NCI-H748 (cell line): ENCODE data around the gene ZNF318.
"Not testable (repeated sequence)": the region's sequence is repeated elsewhere in the genome, so short reads cannot be mapped to it uniquely, and the experiment has no call there.

Experiments
- DNase-seq: peaks from one replicate; lab custom pipeline; 2025; ENCODE audit not compliant: unreplicated experiment; lab: John Stamatoyannopoulos, UW

The ZNF318 gene, protein sequence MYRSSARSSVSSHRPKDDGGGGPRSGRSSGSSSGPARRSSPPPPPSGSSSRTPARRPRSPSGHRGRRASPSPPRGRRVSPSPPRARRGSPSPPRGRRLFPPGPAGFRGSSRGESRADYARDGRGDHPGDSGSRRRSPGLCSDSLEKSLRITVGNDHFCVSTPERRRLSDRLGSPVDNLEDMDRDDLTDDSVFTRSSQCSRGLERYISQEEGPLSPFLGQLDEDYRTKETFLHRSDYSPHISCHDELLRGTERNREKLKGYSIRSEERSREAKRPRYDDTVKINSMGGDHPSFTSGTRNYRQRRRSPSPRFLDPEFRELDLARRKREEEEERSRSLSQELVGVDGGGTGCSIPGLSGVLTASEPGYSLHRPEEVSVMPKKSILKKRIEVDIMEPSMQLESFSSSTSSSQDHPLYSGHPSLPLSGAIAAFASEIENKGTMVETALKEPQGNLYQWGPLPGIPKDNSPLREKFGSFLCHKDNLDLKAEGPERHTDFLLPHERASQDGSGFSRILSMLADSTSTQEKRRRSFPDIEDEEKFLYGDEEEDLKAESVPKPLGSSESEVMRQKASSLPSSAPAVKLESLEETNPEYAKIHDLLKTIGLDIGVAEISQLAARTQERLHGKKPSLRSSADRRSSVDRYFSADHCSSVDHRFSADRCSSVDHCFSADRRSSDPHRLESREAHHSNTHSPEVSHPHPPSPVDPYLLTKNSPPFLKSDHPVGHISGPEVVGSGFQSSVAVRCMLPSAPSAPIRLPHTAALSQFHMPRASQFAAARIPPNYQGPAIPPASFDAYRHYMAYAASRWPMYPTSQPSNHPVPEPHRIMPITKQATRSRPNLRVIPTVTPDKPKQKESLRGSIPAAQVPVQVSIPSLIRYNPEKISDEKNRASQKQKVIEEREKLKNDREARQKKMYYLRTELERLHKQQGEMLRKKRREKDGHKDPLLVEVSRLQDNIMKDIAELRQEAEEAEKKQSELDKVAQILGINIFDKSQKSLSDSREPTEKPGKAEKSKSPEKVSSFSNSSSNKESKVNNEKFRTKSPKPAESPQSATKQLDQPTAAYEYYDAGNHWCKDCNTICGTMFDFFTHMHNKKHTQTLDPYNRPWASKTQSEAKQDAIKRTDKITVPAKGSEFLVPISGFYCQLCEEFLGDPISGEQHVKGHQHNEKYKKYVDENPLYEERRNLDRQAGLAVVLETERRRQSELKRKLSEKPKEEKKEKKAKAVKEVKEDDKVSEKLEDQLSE (N-terminal part only)

DNA sequence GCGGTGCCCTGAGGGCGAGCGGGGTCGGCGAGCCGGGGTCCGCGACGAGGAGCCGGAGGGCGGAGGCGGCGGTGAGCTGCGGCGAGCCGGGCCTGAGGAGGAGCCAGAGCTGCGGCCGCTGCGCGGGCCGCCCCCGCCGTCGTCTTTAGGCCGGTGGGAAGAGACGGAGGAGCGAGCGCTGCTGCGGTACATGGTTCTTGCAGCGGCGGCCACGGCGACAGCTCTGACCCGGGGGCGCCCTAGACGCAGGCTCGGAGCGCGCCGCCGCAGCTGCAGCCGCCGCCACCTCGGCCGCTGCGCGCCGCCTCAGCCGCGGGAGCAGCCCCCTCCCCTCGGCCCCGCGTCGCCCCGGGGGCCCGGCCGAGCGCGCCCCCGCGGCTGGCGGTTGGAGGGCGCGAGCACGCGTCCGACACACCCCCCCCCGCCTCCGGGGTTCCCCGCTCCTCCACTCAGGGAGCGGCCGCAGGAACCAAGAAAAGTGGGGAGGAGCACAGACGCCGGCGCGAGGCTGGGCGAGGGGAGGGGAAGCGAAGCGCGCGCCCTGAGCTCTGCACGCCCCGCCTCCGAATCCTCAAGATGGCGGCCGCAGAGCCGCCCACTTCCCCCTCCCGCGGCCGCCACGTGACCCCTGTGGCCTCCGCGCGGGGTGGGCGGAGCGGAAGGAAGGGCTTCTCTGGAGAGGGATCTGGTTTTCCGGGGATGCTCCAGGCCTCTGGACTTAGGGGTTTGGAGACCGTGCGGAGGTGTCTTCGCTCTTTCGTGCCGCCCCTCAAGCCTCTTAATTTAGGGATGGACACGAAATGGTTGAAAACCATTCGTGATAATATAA lies at the start of gene ZNF318:
ZNF318 (minus strand) TSS at position 474 of the 829 bp plus-strand sequence; CDS start at position 192, 282 bp downstream.
- peak; percentile 99 for DNase-seq

DNA sequence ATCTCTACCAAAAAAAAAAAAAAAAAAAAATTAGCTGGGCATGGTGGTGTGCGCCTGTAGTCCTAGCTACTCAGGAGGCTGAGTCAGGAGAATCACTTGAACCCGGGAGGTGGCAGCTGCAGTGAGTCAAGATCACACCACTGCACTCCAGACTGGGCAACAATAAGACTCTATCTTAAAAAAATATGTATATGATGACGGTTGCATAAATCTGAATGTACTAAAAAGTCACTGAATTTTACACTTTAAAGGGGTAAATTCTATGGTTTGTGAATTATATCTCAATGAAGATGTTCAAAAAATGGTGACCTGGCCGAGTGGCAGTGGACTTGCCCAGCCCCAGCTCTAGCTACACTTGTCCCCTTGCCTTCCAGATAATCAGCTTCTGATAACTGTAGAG lies 47.5 kb upstream of the ZNF318 start:
- no peak for DNase-seq

DNA sequence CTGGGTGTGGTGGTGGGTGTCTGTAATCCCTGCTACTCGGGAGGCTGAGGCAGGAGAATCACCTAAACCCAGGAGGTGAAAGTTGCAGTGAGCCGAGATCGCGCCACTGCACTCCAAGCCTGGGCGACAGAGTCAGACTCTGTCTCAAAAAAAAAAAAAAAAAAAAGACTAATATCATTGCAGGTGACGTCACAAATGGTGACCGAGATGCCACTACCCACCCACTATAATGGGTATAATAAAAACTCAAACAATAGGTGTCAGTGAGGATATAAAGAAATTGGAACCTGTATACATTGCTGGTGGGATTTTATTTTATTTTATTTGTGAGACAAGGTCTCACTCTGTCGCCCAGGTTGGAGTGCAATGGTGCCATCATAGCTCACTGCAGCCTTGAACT lies 45.8 kb upstream of the ZNF318 start:
- DNase-seq: not testable (repeated sequence)

DNA sequence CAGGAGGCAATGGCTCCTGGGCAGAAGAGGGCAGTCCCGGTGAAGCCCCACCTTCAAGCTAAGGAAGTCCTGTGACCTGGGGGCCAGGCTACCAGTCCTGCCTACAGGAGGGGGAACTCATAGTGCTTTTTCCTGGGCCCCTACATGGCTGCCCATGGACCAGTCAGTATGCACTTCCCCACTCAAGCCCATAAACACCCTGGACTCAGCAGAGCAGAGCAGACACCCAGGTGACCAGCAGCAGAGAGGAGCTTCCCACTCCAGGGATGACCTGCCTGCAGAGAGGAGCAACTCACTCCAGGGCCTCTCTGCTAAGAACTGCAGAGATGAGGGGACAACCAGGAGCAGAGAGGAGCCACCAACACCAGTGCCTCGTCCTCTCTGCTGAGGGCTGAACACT lies 43.6 kb upstream of the ZNF318 start:
- DNase-seq: no peak

DNA sequence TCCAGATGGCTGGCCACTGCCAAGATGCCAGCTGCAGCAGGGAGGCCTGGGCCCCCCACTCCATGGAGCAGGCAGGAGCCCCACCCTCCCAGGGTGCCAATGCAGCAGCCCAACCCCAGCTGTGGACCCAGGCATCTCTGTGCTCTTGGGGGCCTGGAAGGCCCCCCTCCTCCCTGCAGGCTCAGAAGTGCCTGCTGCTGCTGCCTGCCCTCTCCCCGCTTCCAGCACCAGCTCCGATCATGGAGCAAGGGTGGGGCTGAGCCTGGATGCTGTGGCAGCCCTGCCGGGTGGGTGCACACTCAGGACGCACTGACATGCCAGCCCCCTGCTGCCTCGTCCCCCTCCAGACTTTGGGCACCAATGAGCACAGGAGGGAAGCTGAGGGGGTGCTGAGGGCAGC lies 43.1 kb upstream of the ZNF318 start:
- DNase-seq: no peak

DNA sequence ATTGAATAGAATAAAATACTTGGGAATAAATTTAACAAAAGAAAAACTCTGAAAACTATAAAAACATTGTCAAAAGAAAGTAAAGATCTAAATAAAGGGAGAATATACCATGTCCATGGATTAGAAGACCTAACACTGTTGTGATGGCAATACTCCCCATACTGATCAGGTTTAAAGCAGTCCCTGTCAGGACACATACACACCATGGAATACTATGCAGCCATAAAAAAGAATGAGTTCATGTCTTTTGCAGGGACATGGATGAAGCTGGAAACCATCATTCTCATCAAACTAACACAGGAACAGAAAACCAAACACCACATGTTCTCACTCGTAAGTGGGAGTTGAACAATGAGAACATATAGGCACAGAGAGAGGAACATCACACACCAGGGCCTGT lies 41.3 kb upstream of the ZNF318 start:
- not testable (repeated sequence) for DNase-seq

DNA sequence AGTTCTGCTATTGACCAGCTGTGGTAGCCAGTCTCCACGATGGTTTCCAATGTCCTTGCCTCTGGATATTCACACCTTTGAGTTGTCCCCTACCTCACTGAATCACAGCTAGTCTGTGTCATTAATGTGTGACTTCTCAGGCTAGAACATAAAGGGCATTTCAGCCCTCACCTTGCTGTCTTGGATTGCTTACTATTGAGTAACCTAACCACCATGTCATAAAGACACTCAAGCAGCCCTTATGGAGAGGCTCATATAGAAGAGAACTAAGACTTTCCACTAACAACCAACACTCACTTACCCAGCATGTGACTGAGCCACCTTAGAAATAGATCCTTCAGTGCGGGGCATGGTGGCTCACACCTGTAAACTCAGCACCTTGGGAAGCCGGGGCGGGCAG lies 38.8 kb upstream of the ZNF318 start:
- no peak for DNase-seq

DNA sequence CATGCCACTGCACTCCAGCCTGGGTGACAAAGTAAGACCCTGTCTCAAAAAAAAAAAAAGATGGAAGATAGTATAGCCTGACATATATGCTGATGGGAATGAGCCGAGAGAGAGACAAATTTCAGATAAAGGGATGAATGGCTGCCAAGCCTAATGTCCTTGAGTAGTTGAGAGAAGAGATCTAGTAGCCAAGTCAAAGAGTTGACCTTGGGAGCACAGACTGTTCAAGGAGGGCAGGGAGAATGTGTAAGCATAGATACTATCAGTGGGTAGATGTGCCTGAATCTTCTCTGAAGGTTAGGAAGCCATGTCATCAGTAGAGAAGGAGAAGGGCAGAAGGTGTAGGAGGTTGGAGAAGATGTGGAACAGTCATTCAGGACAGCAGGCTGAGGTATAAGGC lies 37.8 kb upstream of the ZNF318 start:
- DNase-seq: no peak

DNA sequence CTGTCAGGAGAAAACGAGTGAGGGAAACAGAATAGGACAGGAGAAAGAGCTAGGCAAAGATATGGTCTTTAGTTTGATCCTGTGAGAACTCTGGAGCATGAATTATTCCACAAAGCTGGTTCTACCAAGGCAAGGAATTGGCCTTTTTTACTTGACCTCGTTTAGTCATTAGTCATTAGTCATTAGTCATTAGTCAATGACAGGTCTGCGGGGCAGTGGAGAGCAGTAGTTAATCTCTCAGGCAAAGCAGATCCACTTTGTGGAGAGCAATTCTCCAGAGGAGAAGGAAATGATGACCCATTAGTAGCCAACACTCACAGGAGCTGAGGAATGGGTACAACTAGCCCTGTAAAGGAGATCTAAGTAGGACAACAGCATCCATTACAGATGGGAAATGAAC lies 35.9 kb upstream of the ZNF318 start:
- no peak for DNase-seq

DNA sequence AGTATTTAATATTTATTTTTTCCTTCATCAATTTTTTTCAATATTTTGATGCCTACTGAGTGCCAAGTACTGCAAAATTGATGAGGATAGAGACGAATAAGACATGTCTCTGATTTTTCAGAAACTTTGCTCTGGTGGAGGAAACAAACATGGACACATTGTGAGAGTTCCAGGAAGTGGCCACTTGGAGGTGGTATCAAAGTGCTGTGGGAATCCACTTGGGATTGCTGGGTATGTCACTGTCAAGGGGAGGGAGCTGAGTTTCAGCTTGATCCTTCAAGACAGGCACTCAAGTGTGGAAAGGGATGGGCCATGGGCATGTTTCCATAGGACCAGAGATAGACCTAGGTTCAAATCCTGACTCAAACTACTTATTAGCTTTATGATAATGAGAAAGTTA lies 33.4 kb upstream of the ZNF318 start:
- no peak for DNase-seq

DNA sequence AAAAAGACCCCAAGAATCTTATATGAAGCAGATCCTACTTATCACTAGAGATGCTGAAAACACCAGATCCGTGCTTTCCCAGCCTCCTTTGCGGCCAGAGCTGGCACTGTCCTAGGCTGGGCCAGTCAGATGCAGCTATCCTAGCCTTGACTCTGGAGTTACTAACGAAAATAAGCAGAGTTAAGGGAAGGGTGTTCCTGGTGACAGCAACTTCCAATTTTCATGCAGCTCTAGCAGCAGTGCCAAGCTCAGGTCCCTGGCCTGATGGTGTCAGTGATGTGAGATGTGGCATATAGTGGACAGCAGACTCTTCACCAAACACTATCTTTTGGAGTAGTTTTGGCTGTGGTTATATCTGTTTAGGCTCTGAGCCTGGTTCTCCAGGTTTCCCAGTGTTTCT lies 32.3 kb upstream of the ZNF318 start:
- no peak for DNase-seq

DNA sequence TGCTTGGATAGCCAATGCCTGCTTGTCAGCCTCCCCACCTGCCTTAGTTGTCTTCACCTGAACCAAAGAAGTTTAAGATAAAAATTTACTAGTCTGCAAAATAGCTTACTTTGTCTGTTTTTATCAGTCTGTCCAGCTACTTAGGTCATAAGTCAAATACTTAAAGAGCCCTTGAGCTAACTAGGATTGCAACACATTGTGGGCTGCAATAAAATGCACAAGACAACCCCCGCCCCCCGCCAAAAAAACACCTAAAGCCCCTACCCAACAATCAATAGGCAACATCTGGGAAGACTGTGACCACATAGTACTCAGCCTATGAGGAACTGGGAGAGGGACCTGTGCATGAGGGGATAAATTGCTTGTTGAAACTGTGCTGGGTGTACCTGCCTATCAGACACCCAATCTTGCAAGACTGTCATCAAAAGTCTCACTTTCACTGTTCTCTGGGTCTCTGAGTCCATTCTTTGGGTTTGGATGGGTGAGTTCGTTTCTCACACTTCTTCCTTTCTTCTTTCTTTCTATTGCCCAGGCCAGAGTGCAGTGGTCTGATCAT lies 30.6 kb upstream of the ZNF318 start:
- DNase-seq: no peak

DNA sequence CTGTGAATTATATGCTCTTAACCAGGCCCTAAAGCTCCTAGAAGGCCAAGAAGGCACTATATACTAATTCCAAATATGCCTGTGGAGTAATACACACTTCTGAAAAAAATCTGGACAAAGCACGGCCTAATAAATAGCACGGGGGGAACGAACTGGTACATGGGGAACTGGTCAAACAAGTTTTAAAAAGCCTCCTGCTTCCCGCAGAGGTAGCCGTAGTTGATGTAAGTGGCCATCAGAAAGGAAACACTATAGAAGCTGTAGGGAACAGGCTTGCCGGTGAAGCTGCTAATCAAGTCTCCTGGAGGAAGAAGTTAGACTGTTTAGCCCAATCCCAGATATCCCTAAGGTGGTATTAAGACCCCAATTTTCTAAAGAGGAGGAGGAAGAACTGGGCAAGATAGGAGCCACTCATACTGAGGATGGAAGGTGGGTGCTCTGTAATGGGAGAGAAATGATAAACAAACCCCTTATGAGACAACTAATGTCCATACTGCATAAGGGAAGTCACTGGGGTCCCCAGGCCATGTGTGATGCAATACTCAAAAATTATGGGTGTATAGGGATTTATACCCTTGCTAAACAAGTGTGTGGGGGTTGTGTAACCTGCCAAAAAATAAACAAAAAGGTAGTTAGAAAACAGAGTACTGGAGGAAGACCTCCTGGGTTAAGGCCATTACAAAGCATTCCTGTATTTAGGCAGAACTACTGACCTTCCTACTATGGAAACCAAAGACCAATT lies 27.1 kb upstream of the ZNF318 start:
- peak; percentile 92 for DNase-seq

DNA sequence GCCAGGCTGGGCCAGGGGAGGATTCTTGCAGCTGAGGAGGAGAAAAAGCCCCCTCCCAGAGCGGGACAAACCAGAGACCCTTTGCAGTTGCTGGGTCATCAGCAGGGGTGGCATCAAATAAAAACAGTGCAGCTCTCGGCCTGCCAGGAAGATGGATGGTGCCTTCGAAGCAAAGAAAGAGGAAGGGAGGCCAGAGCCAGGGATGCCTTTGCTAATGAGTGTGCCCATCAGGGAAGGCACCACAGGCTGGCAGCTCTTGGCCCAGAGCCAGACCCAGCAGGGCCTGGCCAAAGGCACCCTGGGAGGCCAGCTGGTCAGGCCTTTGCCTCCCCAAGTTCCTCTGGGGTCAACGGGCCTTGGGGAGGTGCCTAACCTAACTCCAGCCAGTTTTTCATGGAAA lies 26.3 kb upstream of the ZNF318 start:
- no peak for DNase-seq

DNA sequence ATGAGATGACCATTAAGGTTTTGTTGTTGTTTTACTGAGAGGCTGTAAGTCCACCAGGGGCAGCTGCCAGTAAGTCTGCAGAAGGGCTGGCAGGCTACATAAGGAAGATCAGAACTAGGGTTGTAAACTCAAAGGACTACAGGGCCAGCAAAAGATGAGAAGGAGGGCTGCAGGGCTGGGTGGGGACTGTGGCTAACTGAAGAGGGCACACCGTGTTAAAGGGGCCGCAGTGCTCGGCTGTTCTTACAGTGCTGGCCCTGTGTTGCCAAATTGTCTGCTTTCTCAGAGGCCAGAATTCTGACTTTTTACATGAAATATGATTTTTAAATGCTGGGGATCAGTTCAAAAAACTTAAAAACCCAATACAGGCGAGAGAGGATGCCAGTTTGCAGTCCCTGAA lies 25.5 kb upstream of the ZNF318 start:
- no peak for DNase-seq

DNA sequence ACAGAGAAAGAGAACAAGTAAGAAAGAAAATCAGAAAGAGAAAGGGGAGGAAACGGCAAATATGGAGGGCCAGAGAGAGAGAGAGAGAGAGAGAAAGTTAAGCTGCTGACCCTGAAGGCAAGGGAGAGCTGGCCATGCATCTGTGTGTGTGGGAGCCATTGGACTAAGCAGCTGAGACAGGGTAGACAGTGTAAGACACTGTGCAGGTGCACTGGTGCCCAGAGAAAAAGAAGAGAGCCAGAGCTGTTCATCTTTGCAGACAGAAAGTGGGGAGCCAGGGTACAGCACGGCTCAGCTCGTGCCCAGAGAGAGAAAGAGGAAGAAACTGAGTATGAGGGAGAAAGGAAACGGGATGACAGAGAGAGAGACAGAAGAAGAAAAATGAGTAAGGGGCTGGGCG lies 24.2 kb upstream of the ZNF318 start:
- no peak for DNase-seq

DNA sequence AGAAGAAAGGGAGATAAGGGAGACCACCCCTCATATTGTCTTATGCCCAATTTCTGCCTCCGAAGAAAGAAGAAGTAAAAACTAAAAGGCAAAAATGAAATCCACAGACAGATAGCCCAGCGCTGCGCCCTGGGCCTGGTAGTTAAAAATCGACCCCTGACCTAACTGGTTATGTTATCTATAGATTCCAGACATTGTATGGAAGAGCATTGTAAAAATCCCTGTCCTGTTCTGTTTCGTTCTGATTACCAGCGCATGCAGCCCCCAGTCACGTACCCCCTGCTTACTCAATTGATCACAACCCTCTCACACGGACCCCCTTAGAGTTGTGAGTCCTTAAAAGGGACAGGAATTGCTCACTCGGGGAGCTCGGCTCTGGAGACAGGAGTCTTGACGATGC lies 23.7 kb upstream of the ZNF318 start:
- not testable (repeated sequence) for DNase-seq

DNA sequence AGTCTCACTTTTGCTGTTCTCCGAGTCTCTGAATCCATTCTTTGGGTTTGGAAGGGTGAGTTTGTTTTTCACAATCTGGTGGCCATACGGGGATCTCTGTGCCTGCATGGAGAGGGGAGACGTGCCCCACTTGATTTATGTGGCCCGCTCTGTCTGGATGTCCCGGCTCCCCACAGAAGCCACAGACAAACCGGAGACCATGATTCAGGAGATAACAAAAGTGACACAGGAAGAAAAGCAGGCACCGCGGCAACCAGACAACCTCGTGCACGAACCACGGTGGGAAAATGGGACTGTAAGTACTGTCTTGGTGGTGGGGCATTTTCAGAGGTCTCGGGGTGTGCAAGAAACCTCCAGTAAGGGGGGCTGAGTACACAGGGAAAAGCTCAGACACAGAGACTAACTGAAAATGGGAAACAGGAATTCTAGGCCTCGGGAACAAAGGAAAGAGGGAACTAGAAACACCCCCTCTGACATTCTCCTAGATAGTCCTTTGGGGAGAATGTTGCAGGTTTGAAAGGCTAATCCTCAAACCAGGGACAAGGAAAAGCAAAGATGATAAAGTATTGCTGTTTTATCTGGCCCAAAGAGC lies 22.1 kb upstream of the ZNF318 start:
- no peak for DNase-seq

DNA sequence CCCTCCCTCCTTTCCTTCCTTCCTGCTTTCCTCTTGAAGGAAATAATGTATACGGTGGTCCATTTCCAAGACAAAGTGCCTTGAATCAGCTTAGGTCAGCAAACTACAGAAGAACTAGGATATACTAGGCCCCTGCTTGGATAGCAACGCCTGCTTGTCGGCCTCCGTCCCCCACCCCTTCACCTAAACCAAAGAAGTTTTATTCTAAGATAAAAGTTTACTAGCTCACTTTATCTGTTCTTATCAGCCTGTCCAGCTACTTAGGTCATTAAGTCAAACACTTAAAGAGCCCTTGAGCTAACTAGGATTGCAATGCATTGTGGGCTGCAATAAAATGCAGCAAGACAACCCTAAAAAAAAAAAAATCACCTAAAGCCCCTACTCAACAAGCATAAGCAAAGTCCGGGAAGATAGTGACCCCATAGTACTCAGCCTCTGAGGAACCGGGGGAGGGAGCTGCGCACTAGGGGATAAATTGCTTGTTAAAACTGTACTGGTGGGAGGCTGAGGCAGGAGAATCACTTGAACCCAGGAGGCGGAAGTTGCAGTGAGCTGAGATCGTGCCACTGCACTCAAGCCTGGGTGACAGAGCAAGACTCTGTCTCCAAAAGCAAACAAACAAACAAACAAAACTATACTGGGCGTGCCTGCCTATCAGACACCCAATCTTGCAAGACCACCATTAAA lies 21.4 kb upstream of the ZNF318 start:
- DNase-seq: not testable (repeated sequence)
